Stimulated activated naive CD4-positive, alpha-beta T cell treated with Interleukin-2 at 50 U/mL for 16 hours (primary cell): ENCODE data around the gene GOLGA6C.
"Not testable (repeated sequence)": the region's sequence is repeated elsewhere in the genome, so short reads cannot be mapped to it uniquely, and the experiment has no call there.

Experiments
- DNase-seq: peaks from one replicate; lab custom pipeline; 2025; lab: John Stamatoyannopoulos, UW

Gene GOLGA6C

GRCh38 chr15:75258034-75258433 lies at the start of gene GOLGA6C:
Gene GOLGA6C, plus strand, starts transcription at chr15:75258334. Its CDS starts 265 bp downstream, at chr15:75258599.
- not testable (repeated sequence) for DNase-seq

GRCh38 chr15:75208501-75209288 lies 49.4 kb upstream of the GOLGA6C start:
- no peak for DNase-seq

GRCh38 chr15:75209289-75209676 lies 48.9 kb upstream of the GOLGA6C start:
- DNase-seq: no peak

GRCh38 chr15:75210811-75211230 lies 47.3 kb upstream of the GOLGA6C start:
- no peak for DNase-seq

GRCh38 chr15:75211436-75212199 lies 46.5 kb upstream of the GOLGA6C start:
- no peak for DNase-seq

- no peak for DNase-seq
These were observed 45.8 kb upstream of the GOLGA6C start for GRCh38 chr15:75212200-75212858.

- DNase-seq: no peak
These were observed 44.8 kb upstream of the GOLGA6C start for GRCh38 chr15:75213212-75213767.

- DNase-seq: no peak
These were observed 44.3 kb upstream of the GOLGA6C start for GRCh38 chr15:75213768-75214221.

GRCh38 chr15:75214293-75215096 lies 43.6 kb upstream of the GOLGA6C start:
- no peak for DNase-seq

- no peak for DNase-seq
These were observed 42.8 kb upstream of the GOLGA6C start for GRCh38 chr15:75215107-75216004.

- no peak for DNase-seq
These were observed 41.1 kb upstream of the GOLGA6C start for GRCh38 chr15:75217012-75217411.

- DNase-seq: not testable (repeated sequence)
These were observed 40.6 kb upstream of the GOLGA6C start for GRCh38 chr15:75217574-75217973.

- DNase-seq: not testable (repeated sequence)
These were observed 38.6 kb upstream of the GOLGA6C start for GRCh38 chr15:75219507-75219929.

GRCh38 chr15:75223688-75224087 lies 34.4 kb upstream of the GOLGA6C start:
- DNase-seq: no peak

- DNase-seq: no peak
These were observed 33.9 kb upstream of the GOLGA6C start for GRCh38 chr15:75224281-75224680.

GRCh38 chr15:75225102-75225836 lies 32.9 kb upstream of the GOLGA6C start:
- DNase-seq: not testable (repeated sequence)

- DNase-seq: no peak
These were observed 32.0 kb upstream of the GOLGA6C start for GRCh38 chr15:75225951-75226732.

- not testable (repeated sequence) for DNase-seq
These were observed 31.0 kb upstream of the GOLGA6C start for GRCh38 chr15:75227112-75227511.
